GM12872 (cell line): ENCODE data around the gene CORIN.
A peak's percentile ranks its signal among the peaks of the same experiment; 100 is the strongest.

Experiments
- TF ChIP-seq, protein P1 (sequence below): IDR thresholded peaks from 3 replicates; pipeline ENCODE4 v1.5.1; 2011; ENCODE audit warnings: low read depth, mild to moderate bottlenecking, low read length, moderate library complexity; ENCODE audit not compliant: insufficient read depth

The CORIN gene

DNA sequence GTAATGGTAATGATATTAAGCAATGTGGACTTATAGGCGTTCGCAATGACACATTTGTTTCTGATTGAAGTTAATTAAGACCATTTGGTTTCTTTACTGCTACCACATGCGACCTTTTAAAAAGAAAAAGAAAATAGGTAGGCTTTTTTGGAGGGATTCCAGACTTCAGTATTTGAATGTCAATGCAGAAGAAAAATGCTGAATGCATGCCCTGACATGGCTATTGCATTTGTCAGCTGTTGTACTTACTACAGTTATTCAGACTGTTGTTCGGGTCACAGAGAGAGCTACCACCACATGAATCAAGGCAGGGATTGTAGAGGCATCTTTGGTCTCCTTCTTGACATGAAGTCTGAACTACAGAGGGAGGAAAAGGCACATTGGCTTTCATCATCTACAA is 163.7 kb downstream of the CORIN start:
- TF ChIP-seq, protein P1, sequence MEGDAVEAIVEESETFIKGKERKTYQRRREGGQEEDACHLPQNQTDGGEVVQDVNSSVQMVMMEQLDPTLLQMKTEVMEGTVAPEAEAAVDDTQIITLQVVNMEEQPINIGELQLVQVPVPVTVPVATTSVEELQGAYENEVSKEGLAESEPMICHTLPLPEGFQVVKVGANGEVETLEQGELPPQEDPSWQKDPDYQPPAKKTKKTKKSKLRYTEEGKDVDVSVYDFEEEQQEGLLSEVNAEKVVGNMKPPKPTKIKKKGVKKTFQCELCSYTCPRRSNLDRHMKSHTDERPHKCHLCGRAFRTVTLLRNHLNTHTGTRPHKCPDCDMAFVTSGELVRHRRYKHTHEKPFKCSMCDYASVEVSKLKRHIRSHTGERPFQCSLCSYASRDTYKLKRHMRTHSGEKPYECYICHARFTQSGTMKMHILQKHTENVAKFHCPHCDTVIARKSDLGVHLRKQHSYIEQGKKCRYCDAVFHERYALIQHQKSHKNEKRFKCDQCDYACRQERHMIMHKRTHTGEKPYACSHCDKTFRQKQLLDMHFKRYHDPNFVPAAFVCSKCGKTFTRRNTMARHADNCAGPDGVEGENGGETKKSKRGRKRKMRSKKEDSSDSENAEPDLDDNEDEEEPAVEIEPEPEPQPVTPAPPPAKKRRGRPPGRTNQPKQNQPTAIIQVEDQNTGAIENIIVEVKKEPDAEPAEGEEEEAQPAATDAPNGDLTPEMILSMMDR = no peak

DNA sequence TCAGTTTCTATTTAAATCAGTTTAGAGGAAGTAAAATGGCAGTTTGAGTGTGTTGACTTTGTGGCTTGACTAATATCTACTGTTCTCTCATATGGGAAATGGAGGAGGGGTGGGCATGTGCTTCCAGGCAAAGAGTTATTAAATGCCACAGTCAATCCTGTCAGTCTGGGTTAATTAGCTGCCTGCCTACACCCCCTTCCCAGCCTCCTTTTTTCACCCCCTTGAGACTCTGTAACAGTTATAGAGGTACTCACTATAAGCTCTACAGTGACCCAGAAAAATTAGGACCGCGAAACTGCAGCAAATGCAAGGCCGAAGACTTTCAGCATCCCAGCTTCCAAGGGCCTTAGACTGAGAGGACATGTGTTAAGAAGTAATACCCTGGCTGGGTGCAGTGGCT is 165.2 kb downstream of the CORIN start:
- TF ChIP-seq, protein P1 = no peak

DNA sequence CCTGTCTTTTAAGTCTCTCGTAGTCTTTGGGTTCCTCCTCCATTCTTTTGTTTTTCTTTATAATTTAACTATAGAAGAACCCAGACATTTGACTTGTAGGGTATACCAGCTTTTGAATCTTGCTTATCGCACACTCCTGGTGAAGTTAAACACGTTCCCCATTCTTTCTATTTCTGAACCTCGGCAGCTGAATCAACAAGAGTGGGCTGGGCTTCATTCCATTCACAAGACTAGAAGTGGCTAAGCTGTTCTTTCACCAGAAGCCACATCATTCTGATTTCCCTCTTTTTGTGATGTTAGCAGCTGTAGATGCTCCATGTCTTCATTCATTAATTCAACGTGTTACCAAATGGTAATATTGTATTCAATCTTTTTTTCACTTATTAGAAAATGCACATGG is 167.9 kb downstream of the CORIN start:
- TF ChIP-seq, protein P1 = no peak

DNA sequence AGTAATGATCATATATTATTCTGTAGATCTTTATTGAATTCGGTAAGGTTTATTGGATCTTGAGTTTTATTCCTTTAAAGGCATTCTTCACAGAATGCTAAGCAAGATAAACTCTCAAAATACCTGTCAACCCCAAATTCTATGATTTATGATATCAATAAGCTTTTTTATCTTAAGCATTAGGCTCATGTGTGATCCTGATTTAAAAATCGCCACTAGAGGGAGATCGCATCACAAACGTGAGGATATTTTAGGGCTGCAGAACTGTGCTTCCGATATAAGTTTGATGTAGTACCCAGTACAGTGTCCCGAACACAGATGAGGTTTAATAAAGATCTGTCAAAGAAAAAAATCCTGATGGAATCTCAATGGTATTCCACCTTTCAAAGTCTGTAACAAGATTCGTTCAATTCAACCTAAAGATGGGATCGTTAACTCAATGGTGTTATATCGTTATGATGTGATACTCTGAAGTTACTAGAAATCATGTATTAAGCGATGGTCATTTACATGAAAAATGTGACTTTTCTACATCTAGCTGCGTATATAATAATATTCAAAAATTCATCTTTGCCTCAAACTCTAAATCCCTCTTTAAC is 169.0 kb downstream of the CORIN start:
- TF ChIP-seq, protein P1 = peak; percentile 61

DNA sequence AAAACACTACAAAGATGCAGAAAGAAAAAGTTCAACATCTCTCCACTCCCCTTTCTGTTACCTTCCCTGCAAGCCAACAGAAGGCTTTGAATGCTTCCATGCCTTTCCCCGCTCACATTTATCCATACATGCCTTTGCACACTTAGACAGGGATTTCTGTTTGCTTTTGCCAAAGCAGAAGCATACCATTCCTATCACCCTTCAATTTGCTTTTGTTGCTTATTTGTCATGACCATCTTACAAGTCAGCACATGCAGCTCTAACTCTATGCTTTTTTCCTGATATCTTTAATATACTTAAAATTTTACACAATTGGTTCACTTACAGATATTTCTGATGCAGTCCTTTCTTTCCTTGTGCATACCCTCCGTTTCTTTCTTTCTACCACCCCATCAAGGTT is 169.6 kb downstream of the CORIN start:
- TF ChIP-seq, protein P1 = no peak

DNA sequence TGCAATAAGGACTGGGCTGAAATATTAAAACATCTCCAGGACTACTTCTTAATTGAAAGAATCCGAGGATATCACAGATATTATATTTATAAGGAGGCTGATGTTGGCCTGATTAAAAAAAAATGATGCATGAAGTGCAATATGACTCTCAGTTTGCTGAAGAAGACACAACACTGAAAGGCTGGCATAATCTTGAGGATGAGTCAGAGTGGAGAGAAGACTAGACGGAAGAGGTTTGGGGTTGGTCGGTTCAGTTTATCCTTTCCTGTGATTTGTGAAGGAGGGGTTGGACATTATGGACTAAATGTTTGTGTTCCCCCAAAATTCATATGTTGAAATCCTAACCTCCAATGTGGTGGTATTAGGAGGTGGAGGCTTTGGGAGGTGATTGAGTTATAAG is 170.3 kb downstream of the CORIN start:
- TF ChIP-seq, protein P1 = no peak

DNA sequence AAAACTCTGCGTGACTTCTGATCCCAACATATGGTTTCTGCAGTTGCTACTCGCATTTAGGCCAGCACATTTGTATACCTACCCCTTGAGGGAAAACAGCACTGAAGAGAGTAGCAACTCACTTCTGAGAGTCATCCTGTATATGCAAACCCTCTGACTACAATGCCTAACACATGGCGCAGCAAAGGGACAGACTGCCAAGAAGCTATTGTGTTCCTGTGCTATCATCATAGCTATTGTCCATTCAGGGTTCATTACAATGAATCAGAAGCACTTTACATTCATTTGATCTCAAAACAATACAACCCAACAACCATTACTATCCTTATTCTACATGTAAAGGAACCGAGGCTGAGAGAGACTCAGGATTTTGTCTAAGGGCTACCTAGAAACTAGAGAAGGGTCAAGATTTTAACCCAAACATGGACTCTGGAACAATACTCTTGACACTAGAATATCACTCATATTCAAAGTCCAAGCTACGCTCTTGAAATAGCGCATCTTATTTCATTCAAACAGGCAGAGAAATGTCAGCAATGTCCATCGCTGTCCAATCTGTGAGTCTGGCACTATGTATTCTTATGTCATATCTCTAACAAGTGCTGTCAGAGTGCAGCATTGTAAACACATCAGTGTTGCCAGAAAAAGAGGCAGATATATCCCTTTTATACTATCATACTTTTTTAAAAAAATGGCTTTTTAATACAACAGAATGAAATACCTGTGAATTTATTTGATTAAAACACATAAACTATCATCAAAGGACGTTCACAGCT is 173.6 kb downstream of the CORIN start:
- TF ChIP-seq, protein P1 = no peak
